Chondrocyte (in vitro differentiated cells): ENCODE data around the gene ACER3. TPM values are rescaled to one million over a fixed set of nuclear protein-coding genes. Genes with fewer than 3 reads are reported as not detected.
A peak's percentile ranks its signal among the peaks of the same experiment; 100 is the strongest.

ENCODE experiments used
- DNase-seq: peaks from one replicate; pipeline ENCODE4 v3.0.0; 2021; ENCODE audit warnings: mixed read lengths, low spot score
- H3K27ac Mint-ChIP-seq: one replicate; pipeline ENCODE4 v1.8.0; 2021; ENCODE audit warnings: mild to moderate bottlenecking, moderate library complexity, mixed read lengths; ENCODE audit not compliant: unreplicated experiment
- H3K27me3 Mint-ChIP-seq: 2 replicates; pipeline ENCODE4 v1.8.0; 2021; ENCODE audit warnings: low read depth, mixed read lengths
- H3K36me3 Mint-ChIP-seq: 2 replicates; pipeline ENCODE4 v1.8.0; 2021; ENCODE audit warnings: low read depth, mixed read lengths
- H3K4me1 Mint-ChIP-seq: 2 replicates; pipeline ENCODE4 v1.8.0; 2021; ENCODE audit warnings: low read depth, mild to moderate bottlenecking, mixed read lengths
- H3K4me3 Mint-ChIP-seq: one replicate; pipeline ENCODE4 v1.8.0; 2021; ENCODE audit warnings: mild to moderate bottlenecking, moderate library complexity, mixed read lengths; ENCODE audit not compliant: unreplicated experiment
- H3K9me3 Mint-ChIP-seq: 2 replicates; pipeline ENCODE4 v1.8.0; 2021; ENCODE audit warnings: low read depth, mixed read lengths
- total RNA-seq: library from RNA; stranded (reverse); gene quantifications from 3 replicates; pipeline ENCODE4 v1.2.1, GENCODE V29; 2021
- TF ChIP-seq, protein P1 (sequence below): fragments of 200-600 bp; sonication (generic); IDR thresholded peaks from 2 replicates; pipeline ENCODE4 v1.5.0; 2021; ENCODE audit warnings: antibody characterized with exemption, mild to moderate bottlenecking, moderate library complexity

ACER3 gene
- total RNA-seq, 1 donor from 2014 or later, result 17.9 TPM

DNA sequence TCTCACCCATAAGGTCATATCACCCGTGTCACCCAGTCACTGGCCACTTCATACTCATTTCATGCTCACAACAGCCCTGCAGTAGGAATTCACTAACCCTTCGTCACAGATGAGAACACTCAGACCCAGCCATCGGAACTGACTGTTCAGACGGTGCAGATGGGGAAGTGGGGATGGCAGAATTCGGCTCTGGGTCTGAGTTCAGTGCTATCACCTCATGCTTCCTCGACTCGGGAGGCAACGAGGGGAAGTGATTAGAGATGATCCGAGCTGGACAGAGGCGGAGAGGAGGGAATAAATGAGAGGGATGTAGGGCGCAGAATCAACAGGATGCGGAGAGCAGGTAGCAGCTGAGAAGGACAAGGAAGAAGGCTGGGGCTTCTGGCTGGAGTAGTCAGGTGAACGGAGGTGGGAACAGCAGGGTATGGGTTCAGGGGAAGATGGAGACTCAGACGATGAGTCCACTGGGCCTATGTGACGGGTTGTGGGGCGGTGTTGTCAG is 178.2 kb downstream of the ACER3 start:
- no peak for DNase-seq
- TF ChIP-seq, protein P1, sequence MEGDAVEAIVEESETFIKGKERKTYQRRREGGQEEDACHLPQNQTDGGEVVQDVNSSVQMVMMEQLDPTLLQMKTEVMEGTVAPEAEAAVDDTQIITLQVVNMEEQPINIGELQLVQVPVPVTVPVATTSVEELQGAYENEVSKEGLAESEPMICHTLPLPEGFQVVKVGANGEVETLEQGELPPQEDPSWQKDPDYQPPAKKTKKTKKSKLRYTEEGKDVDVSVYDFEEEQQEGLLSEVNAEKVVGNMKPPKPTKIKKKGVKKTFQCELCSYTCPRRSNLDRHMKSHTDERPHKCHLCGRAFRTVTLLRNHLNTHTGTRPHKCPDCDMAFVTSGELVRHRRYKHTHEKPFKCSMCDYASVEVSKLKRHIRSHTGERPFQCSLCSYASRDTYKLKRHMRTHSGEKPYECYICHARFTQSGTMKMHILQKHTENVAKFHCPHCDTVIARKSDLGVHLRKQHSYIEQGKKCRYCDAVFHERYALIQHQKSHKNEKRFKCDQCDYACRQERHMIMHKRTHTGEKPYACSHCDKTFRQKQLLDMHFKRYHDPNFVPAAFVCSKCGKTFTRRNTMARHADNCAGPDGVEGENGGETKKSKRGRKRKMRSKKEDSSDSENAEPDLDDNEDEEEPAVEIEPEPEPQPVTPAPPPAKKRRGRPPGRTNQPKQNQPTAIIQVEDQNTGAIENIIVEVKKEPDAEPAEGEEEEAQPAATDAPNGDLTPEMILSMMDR, result no peak
- Mint-ChIP-seq H3K36me3 (peaks cover 2% of the 10 kb centered on the region), H3K27me3 (peaks cover 19% of the 10 kb centered on the region), H3K4me1 (peaks cover 7% of the 10 kb centered on the region), H3K4me3 (no peak overlapping the region), H3K9me3 (no peaks in the 10 kb centered on the region), H3K27ac (peak overlapping the region; percentile 10)

DNA sequence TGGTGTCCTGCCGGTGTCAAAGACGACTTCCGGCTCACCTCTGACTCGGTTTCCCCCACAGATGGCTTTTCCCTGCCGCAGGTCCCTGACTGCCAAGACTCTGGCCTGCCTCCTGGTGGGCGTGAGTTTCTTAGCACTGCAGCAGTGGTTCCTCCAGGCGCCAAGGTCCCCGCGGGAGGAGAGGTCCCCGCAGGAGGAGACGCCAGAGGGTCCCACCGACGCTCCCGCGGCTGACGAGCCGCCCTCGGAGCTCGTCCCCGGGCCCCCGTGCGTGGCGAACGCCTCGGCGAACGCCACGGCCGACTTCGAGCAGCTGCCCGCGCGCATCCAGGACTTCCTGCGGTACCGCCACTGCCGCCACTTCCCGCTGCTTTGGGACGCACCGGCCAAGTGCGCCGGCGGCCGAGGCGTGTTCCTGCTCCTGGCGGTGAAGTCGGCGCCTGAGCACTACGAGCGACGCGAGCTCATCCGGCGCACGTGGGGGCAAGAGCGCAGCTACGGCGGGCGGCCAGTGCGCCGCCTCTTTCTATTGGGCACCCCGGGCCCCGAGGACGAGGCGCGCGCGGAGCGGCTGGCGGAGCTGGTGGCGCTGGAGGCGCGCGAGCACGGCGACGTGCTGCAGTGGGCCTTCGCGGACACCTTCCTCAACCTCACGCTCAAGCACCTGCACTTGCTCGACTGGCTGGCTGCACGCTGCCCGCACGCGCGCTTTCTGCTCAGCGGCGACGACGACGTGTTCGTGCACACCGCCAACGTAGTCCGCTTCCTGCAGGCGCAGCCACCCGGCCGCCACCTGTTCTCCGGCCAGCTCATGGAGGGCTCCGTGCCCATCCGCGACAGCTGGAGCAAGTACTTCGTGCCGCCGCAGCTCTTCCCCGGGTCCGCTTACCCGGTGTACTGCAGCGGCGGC is 179.0 kb downstream of the ACER3 start:
- DNase-seq, result peak; percentile 94
- no peaks in the 10 kb centered on the region for H3K9me3 Mint-ChIP-seq
- no peak overlapping the region for H3K27ac Mint-ChIP-seq

DNA sequence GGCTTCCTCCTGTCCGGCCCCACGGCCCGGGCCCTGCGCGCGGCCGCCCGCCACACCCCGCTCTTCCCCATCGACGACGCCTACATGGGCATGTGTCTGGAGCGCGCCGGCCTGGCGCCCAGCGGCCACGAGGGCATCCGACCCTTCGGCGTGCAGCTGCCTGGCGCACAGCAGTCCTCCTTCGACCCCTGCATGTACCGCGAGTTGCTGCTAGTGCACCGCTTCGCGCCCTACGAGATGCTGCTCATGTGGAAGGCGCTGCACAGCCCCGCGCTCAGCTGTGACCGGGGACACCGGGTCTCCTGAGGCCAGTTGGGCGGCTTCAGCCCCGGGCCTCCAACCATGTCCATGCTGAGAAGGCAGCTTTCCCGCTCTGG is 179.7 kb downstream of the ACER3 start:
- Mint-ChIP-seq H3K27me3 (peaks cover 22% of the 10 kb centered on the region), H3K9me3 (no peaks in the 10 kb centered on the region), H3K27ac (no peak overlapping the region), H3K4me1 (peaks cover 7% of the 10 kb centered on the region), H3K4me3 (peak overlapping the region; percentile 8), H3K36me3 (peaks cover 2% of the 10 kb centered on the region)
- peak; percentile 93 for DNase-seq
- TF ChIP-seq, protein P1, result no peak

More for the DNA sequence above, 179.0 kb downstream of the ACER3 start:
- peaks cover 19% of the 10 kb centered on the region for H3K27me3 Mint-ChIP-seq
- peak overlapping the region; percentile 57 for H3K4me3 Mint-ChIP-seq
- H3K4me1 Mint-ChIP-seq, result peaks cover 7% of the 10 kb centered on the region
- peaks cover 2% of the 10 kb centered on the region for H3K36me3 Mint-ChIP-seq
- TF ChIP-seq, protein P1, result peak; percentile 85

DNA sequence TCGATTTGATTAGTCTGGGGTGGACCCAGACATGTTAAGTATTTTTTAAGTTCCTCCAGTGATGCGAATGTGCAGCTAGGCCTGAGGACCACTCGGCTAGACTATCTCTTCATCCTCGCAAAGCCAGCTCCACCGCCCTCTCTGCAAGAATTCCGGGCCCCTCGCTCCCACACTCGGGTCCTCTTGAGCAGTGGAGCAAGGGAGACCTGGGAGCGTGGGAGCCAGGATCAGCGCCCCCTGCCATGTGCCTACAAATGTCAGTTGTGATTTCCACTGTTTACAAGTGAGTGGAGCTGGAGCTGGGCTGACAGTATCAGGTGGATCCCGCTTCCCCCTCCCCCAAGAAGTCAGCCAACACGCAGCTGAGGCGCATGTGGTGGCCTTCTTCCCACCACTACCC is 180.2 kb downstream of the ACER3 start:
- Mint-ChIP-seq H3K4me3 (peak overlapping the region; percentile 21), H3K4me1 (peaks cover 7% of the 10 kb centered on the region), H3K27ac (no peak overlapping the region), H3K27me3 (peaks cover 25% of the 10 kb centered on the region), H3K9me3 (no peaks in the 10 kb centered on the region), H3K36me3 (peaks cover 2% of the 10 kb centered on the region)
- DNase-seq, result no peak
- TF ChIP-seq, protein P1, result no peak

DNA sequence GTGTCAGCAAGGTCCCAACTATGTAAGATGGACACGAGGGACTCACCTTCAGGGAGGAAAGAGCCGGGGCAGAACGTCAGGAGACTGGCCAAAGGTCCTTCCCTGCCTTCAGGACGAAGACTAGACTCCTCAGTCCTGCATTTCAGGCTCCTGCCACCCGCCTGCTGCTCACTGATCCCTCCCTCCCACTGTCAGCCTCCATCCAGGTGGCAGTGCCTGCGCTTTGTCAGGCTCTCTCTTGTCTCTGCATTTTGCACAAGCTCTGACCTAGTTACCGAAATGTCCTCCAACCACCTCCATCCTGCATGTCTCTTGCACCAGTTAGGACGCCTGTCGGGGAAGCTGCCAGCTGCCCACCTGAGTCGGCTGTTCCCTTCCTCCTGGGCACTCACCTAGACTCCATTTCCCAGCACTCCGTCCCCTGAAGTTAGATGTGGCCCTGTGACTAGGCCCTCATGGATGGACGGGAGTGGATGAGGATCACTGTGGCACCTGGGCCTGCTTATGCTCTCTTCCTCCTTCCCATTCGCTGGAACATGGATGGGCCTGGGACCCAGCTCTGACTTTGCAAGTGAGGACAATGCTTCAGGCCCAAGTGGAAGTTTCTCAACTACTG is 181.5 kb downstream of the ACER3 start:
- Mint-ChIP-seq H3K36me3 (peaks cover 2% of the 10 kb centered on the region), H3K4me1 (peaks cover 15% of the 10 kb centered on the region), H3K9me3 (no peaks in the 10 kb centered on the region), H3K27me3 (peaks cover 19% of the 10 kb centered on the region), H3K4me3 (no peak overlapping the region), H3K27ac (no peak overlapping the region)
- TF ChIP-seq, protein P1, result no peak
- DNase-seq, result no peak
